ENCODE measurements around the gene LRRC9. TPM values are rescaled to one million over a fixed set of nuclear protein-coding genes. Genes with fewer than 3 reads are reported as not detected.

The LRRC9 gene
- polyA plus RNA-seq (2012; rRNA removed): not detected in 2 replicates
- polyA plus RNA-seq (2012; cell fraction: cytosol; rRNA removed): not detected in 2 replicates
- polyA plus RNA-seq (2012; cell fraction: nucleus; rRNA removed): not detected in 2 replicates

- Histone ChIP-seq H3K9ac (no peak within 1 kb of the TSS), H3F3A (replicated peaks; ENCODE audit: insufficient read depth) (no peaks in the 10 kb centered on the region), H4K20me1 (ENCODE audit: insufficient read depth) (no peaks in the 10 kb centered on the region), H3K36me3 (replicated peaks in 1 of 2; ENCODE audit: control insufficient read depth in 1 of 2, insufficient read depth in 2 of 2, low read length in 1 of 2) (no peaks in the 10 kb centered on the region), H3K9me2 (no peaks in the 10 kb centered on the region), H3K79me2 (ENCODE audit: insufficient read depth) (no peaks in the 10 kb centered on the region), H2AFZ (ENCODE audit: low read depth) (peak within 1 kb of the TSS; percentile 37; the same call in 1 of the 2 replicates), H3K4me1 (ENCODE audit: control insufficient read depth in 1 of 2, insufficient read depth in 2 of 2, low read depth in 1 of 2, low read length in 1 of 2) (peaks cover 4% of the 10 kb centered on the region in 2 experiments; a peak in 2 of 4 replicates), H3K4me3 (ENCODE audit: low read depth in 2 of 2, low read length in 1 of 2) (peak within 1 kb of the TSS; percentile 49 to 59), H3K27ac (ENCODE audit: low read depth in 2 of 2, low read length in 1 of 2) (no peak within 1 kb of the TSS), H3K9me3 (no peaks in the 10 kb centered on the region), H3K27me3 (ENCODE audit: insufficient read depth) (no peaks in the 10 kb centered on the region), H3K4me2 (peak within 1 kb of the TSS; percentile 75)
- ChIA-PET CTCF (interaction anchor here (0.8 to 1.2 kb wide), 6 partner anchors 22 to 343 kb away, joined by 3 to 8 read pairs (median 4); no protein-coding TSS in a partner anchor), POLR2A (no interaction called here)
- 27% methylated on average over 37 of the region's 57 CpGs for WGBS (ENCODE audit: low lambda C conversion rate)
- peak; percentile 83 for DNase-seq
- TF ChIP-seq GATA2 (CRISPR knock-in tag; IDR thresholded peaks at IDR 0.05): no peak
- TF ChIP-seq CTCF (IDR thresholded peaks at IDR 0.05): no peak
- no peak for TF ChIP-seq MAX (IDR thresholded peaks at IDR 0.05; ENCODE audit: low read depth)
- no peak for TF ChIP-seq FOXJ3 (CRISPR knock-in tag; IDR thresholded peaks at IDR 0.05)
- TF ChIP-seq GABPA (IDR thresholded peaks at IDR 0.05; ENCODE audit: low read depth): no peak
- TF ChIP-seq RXRA (IDR thresholded peaks at IDR 0.05; ENCODE audit: borderline replicate concordance, low read depth): no peak
- no peak for TF ChIP-seq EZH2phosphoT487 (IDR thresholded peaks at IDR 0.05; ENCODE audit: borderline replicate concordance, low read depth)
- TF ChIP-seq FOXM1 (IDR thresholded peaks at IDR 0.05; ENCODE audit: low read depth): no peak
- no peak for TF ChIP-seq EP300 (IDR thresholded peaks at IDR 0.05; ENCODE audit: borderline replicate concordance in 1 of 2, low read depth in 1 of 2, low read length in 1 of 2)
- TF ChIP-seq NRF1 (IDR thresholded peaks at IDR 0.05; ENCODE audit: low read depth, low read length): no peak
- no peak for TF ChIP-seq MXI1 (IDR thresholded peaks at IDR 0.05; ENCODE audit: low read depth, low read length)
- TF ChIP-seq PBX3 (IDR thresholded peaks at IDR 0.05): no peak
- TF ChIP-seq NFIC (IDR thresholded peaks at IDR 0.05; ENCODE audit: borderline replicate concordance): no peak
- no peak for TF ChIP-seq REST (IDR thresholded peaks at IDR 0.05; ENCODE audit: low read depth, low read length)
- TF ChIP-seq FOSL2 (IDR thresholded peaks at IDR 0.05; ENCODE audit: borderline replicate concordance, low read depth): no peak
- TF ChIP-seq RFX5 (IDR thresholded peaks at IDR 0.05; ENCODE audit: low read length): no peak
- TF ChIP-seq TAF1 (IDR thresholded peaks at IDR 0.05; ENCODE audit: borderline replicate concordance, low read depth, low read length): no peak
- no peak for TF ChIP-seq MEF2A (IDR thresholded peaks at IDR 0.05; ENCODE audit: borderline replicate concordance, low read depth)
- no peak for TF ChIP-seq SIN3A (IDR thresholded peaks at IDR 0.05; ENCODE audit: borderline replicate concordance, low read depth, low read length)
Measured at GRCh38 chr14:59919570-59920377, at the start of gene LRRC9. Gene LRRC9, plus strand, starts transcription at chr14:59920144.

Data from SK-N-SH (cell line).